Stimulated activated CD8-positive, alpha-beta memory T cell treated with anti-CD3 and anti-CD28 coated beads, Interleukin-12 subunit alpha, Interleukin-12 subunit beta, amount 100 ng/mL, for 24 hours (primary cell): Measurements from ENCODE around the gene DLK1.

Source experiments
- DNase-seq: peaks from one replicate; pipeline ENCODE4 v3.0.0-alpha.2; 2020; ENCODE audit errors: extremely low read depth

The DLK1 gene

GRCh38 chr14:100726550-100727085 lies at the start of gene DLK1:
Gene DLK1, plus strand, starts transcription at chr14:100726892. Its CDS starts 177 bp downstream, at chr14:100727069.
- no peak for DNase-seq

GRCh38 chr14:100677152-100677551 lies 49.5 kb upstream of the DLK1 start:
- no peak for DNase-seq

GRCh38 chr14:100677554-100678468 lies 48.9 kb upstream of the DLK1 start:
- no peak for DNase-seq

- no peak for DNase-seq
Measured at GRCh38 chr14:100678469-100678828, 48.2 kb upstream of the DLK1 start.

- no peak for DNase-seq
Measured at GRCh38 chr14:100679153-100679552, 47.5 kb upstream of the DLK1 start.

GRCh38 chr14:100679707-100680438 lies 46.8 kb upstream of the DLK1 start:
- DNase-seq = no peak

GRCh38 chr14:100680439-100681051 lies 46.1 kb upstream of the DLK1 start:
- no peak for DNase-seq

- no peak for DNase-seq
Measured at GRCh38 chr14:100681111-100681510, 45.6 kb upstream of the DLK1 start.

GRCh38 chr14:100682749-100683148 lies 43.9 kb upstream of the DLK1 start:
- DNase-seq = no peak

GRCh38 chr14:100683578-100683977 lies 43.1 kb upstream of the DLK1 start:
- no peak for DNase-seq

- no peak for DNase-seq
Measured at GRCh38 chr14:100684154-100684553, 42.5 kb upstream of the DLK1 start.

- DNase-seq = no peak
Measured at GRCh38 chr14:100684961-100685360, 41.7 kb upstream of the DLK1 start.

- DNase-seq = no peak
Measured at GRCh38 chr14:100686858-100687257, 39.8 kb upstream of the DLK1 start.

- DNase-seq = no peak
Measured at GRCh38 chr14:100687386-100687785, 39.3 kb upstream of the DLK1 start.

- DNase-seq = no peak
Measured at GRCh38 chr14:100688051-100688450, 38.6 kb upstream of the DLK1 start.

- no peak for DNase-seq
Measured at GRCh38 chr14:100688598-100689461, 37.9 kb upstream of the DLK1 start.

- DNase-seq = no peak
Measured at GRCh38 chr14:100690672-100691071, 36.0 kb upstream of the DLK1 start.

- no peak for DNase-seq
Measured at GRCh38 chr14:100691395-100692056, 35.2 kb upstream of the DLK1 start.

- no peak for DNase-seq
Measured at GRCh38 chr14:100692256-100692655, 34.4 kb upstream of the DLK1 start.

- DNase-seq = no peak
Measured at GRCh38 chr14:100692859-100693558, 33.7 kb upstream of the DLK1 start.
